AG04450 (cell line): ENCODE measurements around the gene PPP1R2. TPM values are rescaled to one million over a fixed set of nuclear protein-coding genes. Genes with fewer than 3 reads are reported as not detected.
A peak's percentile ranks its signal among the peaks of the same experiment; 100 is the strongest.
"Not testable (repeated sequence)": the region's sequence is repeated elsewhere in the genome, so short reads cannot be mapped to it uniquely, and the experiment has no call there.

Source experiments
- CTCF ChIA-PET: fragments of 300-600, 350-600 bp; formaldehyde crosslinking; extraction: SDS; loops from one replicate; lab custom pipeline; 2022; ENCODE audit warnings: antibody characterized with exemption, inconsistent platforms; lab: Charles Lee
- POLR2A ChIA-PET: fragments of 350-600 bp; formaldehyde crosslinking; extraction: SDS; loops from one replicate; lab custom pipeline; 2021; ENCODE audit warnings: antibody characterized with exemption, inconsistent platforms; lab: Yijun Ruan, JAX
- DNase-seq: peaks from one replicate; pipeline ENCODE4 v3.0.0-alpha.2; 2011; ENCODE audit warnings: low read depth, low spot score
- H3K27ac ChIP-seq: one replicate; pipeline ENCODE4 v1.5.1; 2012; ENCODE audit warnings: low read depth, low read length, control low read depth
- H3K27me3 ChIP-seq: one replicate; pipeline ENCODE4 v1.6.0; 2012; ENCODE audit warnings: low read length; ENCODE audit not compliant: control insufficient read depth, insufficient read depth
- H3K4me3 ChIP-seq: 2 replicates; pipeline ENCODE4 v1.5.1; 2011; ENCODE audit warnings: mild to moderate bottlenecking, low read depth, low read length, control low read depth
- H3K9me3 ChIP-seq: 2 replicates; pipeline ENCODE4 v1.5.1; 2012; ENCODE audit warnings: low read length; ENCODE audit not compliant: control insufficient read depth, insufficient read depth
- CTCF ChIP-seq: IDR thresholded peaks from 2 replicates; pipeline ENCODE4 v1.5.1; 2011; ENCODE audit warnings: low read depth, low read length, control low read depth, inconsistent platforms
- polyA plus RNA-seq: library from polyadenylated mRNA; depleted of rRNA; stranded (reverse); fragments of >200 nt; gene quantifications from 2 replicates; pipeline ENCODE4 v1.2.3, GENCODE V29; 2011

PPP1R2 gene
- polyA plus RNA-seq, 1 experiment = 84.3 TPM

GRCh38 chr3:195524171-195524896 is 18.8 kb downstream of the PPP1R2 start:
- H3K4me3 ChIP-seq = no peak overlapping the region
- no peak overlapping the region for H3K27ac ChIP-seq
- no peak for TF ChIP-seq CTCF
- ChIA-PET CTCF (interaction anchor here (1.2 to 10.0 kb wide), 3 partner anchors 8 to 842 kb away, joined by 5 to 303 read pairs (median 15); partner anchors contain the start of gene XXYLT1), POLR2A (interaction anchor here (1.1 kb wide), 1 partner anchor 253 kb away, joined by 3 read pairs; the partner anchor contains the start of gene XXYLT1)
- H3K27me3 ChIP-seq = no peaks in the 10 kb centered on the region
- no peaks in the 10 kb centered on the region for H3K9me3 ChIP-seq
- no peak for DNase-seq

- CTCF ChIA-PET = interaction anchor here (0.5 to 10.0 kb wide), 27 partner anchors 10 to 901 kb away, joined by 3 to 303 read pairs (median 4); partner anchors contain the start of genes PPP1R2 and XXYLT1
- peak; percentile 52 for TF ChIP-seq CTCF
- H3K27ac ChIP-seq = no peak overlapping the region
- no peaks in the 10 kb centered on the region for H3K9me3 ChIP-seq
- POLR2A ChIA-PET = no interaction called here
- H3K27me3 ChIP-seq = no peaks in the 10 kb centered on the region
- H3K4me3 ChIP-seq = no peak overlapping the region
- DNase-seq = no peak
These were observed 20.7 kb downstream of the PPP1R2 start for GRCh38 chr3:195522254-195523023.

GRCh38 chr3:195517030-195517429 is 26.1 kb downstream of the PPP1R2 start:
- Histone ChIP-seq H3K4me3 (no peak overlapping the region), H3K27ac (no peak overlapping the region), H3K27me3 (no peaks in the 10 kb centered on the region), H3K9me3 (no peaks in the 10 kb centered on the region)
- CTCF ChIA-PET = interaction anchor here (4.4 kb wide), 1 partner anchor 247 kb away, joined by 46 read pairs; the partner anchor contains the start of gene XXYLT1
- TF ChIP-seq CTCF = no peak
- POLR2A ChIA-PET = no interaction called here
- no peak for DNase-seq

GRCh38 chr3:195514610-195515235 is 28.4 kb downstream of the PPP1R2 start:
- DNase-seq, POLR2A ChIA-PET, H3K9me3 ChIP-seq, H3K27ac ChIP-seq, H3K27me3 ChIP-seq, H3K4me3 ChIP-seq: not testable (repeated sequence)
- CTCF ChIA-PET = interaction anchor here (0.6 to 4.4 kb wide), 3 partner anchors 244 to 832 kb away, joined by 3 to 46 read pairs (median 4); partner anchors contain the start of gene XXYLT1

GRCh38 chr3:195512798-195513345 is 30.3 kb downstream of the PPP1R2 start:
- Histone ChIP-seq H3K27me3 (no peaks in the 10 kb centered on the region), H3K27ac (no peak overlapping the region), H3K9me3 (no peaks in the 10 kb centered on the region), H3K4me3 (no peak overlapping the region)
- DNase-seq = no peak
- no peak for TF ChIP-seq CTCF
- ChIA-PET CTCF (no interaction called here), POLR2A (no interaction called here)
